NT2/D1 (cell line): Measurements from ENCODE around the gene TTC3.

Source experiments
- YY1 ChIP-seq: IDR thresholded peaks from 2 replicates; pipeline ENCODE4 v1.6.1; 2011; ENCODE audit not compliant: insufficient read length, insufficient read depth
- ZNF274 ChIP-seq: IDR thresholded peaks from 2 replicates; pipeline ENCODE4 v1.6.1; 2011; ENCODE audit warnings: mild to moderate bottlenecking, low read depth, low read length

- TF ChIP-seq YY1 = no peak
- TF ChIP-seq ZNF274 = no peak
Observed at GRCh38 chr21:37030864-37031263, 42.2 kb upstream of the TTC3 start.
